SJCRH30 (cell line): Measurements from ENCODE around the gene TBCCD1. TPM values are rescaled to one million over a fixed set of nuclear protein-coding genes. Genes with fewer than 3 reads are reported as not detected.

Experiments
- DNase-seq, 2 experiments: peaks; one replicate each; pipeline ENCODE4 v3.0.0-alpha.2; 2015 to 2020
- H3K27ac ChIP-seq: fragments of 250-450 bp; sonication (Bioruptor Pico); 2 replicates; pipeline ENCODE4 v1.5.1; 2020; ENCODE audit warnings: mild to moderate bottlenecking, moderate library complexity
- H3K27me3 ChIP-seq: fragments of 250-450 bp; sonication (Bioruptor Pico); 2 replicates; pipeline ENCODE4 v1.5.1; 2020; ENCODE audit warnings: mild to moderate bottlenecking, moderate library complexity
- H3K36me3 ChIP-seq: fragments of 250-450 bp; sonication (Bioruptor Pico); 2 replicates; pipeline ENCODE4 v1.5.1; 2020; ENCODE audit warnings: mild to moderate bottlenecking, moderate library complexity
- H3K4me1 ChIP-seq: fragments of 250-450 bp; sonication (Bioruptor Pico); 2 replicates; pipeline ENCODE4 v1.5.1; 2020; ENCODE audit warnings: mild to moderate bottlenecking, moderate library complexity
- H3K4me3 ChIP-seq: fragments of 250-450 bp; sonication (Bioruptor Pico); 2 replicates; pipeline ENCODE4 v1.5.1; 2020; ENCODE audit warnings: mild to moderate bottlenecking, moderate library complexity
- H3K9me3 ChIP-seq: fragments of 250-450 bp; sonication (Bioruptor Pico); replicated peaks from 2 replicates; pipeline ENCODE4 v1.5.1; 2020; ENCODE audit warnings: mild to moderate bottlenecking, moderate library complexity
- total RNA-seq: library from RNA; depleted of rRNA; stranded (reverse); fragments of >200 nt; shearing (Covaris generic); gene quantifications from 2 replicates; pipeline ENCODE4 v1.2.3, GENCODE V29; 2014

The TBCCD1 gene
- total RNA-seq, 1 experiment from 2014 or later: 19.1 TPM

DNA sequence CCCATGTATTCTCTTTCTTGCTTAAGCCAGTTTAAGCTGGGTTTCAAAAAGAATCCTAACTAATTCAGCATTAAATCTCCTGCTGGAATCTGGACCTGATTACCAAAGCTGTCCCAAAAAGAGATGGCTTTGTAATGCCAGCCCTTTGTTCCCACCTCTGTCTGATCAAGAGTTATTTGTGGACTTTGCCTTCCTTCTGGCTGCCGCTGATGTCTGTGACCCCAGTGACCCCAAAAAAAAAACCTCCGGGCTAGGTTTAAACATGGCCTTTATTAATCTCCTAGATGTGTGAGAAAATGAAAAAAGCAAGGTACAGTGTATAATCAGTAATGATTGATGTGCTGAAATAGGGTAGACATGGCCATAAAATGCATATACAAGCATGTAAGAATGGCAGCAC lies 43.7 kb downstream of the TBCCD1 start:
- Histone ChIP-seq H3K9me3 (no peaks in the 10 kb centered on the region), H3K36me3 (no peaks in the 10 kb centered on the region), H3K4me1 (peaks cover 7% of the 10 kb centered on the region), H3K27ac (no peak overlapping the region), H3K4me3 (no peak overlapping the region), H3K27me3 (no peaks in the 10 kb centered on the region)
- DNase-seq: no peak

DNA sequence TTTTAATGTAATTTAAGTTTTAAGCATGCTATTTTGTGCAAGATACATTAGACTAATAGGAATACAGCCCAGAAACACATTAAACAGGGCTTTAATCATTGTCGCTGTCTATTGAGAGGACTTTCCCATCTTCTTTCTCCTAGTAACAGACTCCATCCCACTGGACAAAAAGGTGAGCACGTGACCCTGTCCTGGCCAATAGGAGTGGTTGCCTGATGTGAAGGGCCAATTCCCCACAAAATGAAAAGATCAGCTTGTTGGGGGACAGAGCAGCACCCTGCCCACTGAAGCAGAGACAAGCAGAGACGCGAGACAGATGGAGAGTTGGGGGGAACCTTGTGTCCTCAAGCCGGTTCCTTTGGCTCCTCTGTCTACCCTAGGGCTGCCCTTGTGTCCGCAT lies 44.1 kb downstream of the TBCCD1 start:
- no peak for DNase-seq
- peaks cover 7% of the 10 kb centered on the region for H3K4me1 ChIP-seq
- H3K4me3 ChIP-seq: no peak overlapping the region
- no peaks in the 10 kb centered on the region for H3K36me3 ChIP-seq
- no peaks in the 10 kb centered on the region for H3K27me3 ChIP-seq
- H3K27ac ChIP-seq: no peak overlapping the region
- no peaks in the 10 kb centered on the region for H3K9me3 ChIP-seq

DNA sequence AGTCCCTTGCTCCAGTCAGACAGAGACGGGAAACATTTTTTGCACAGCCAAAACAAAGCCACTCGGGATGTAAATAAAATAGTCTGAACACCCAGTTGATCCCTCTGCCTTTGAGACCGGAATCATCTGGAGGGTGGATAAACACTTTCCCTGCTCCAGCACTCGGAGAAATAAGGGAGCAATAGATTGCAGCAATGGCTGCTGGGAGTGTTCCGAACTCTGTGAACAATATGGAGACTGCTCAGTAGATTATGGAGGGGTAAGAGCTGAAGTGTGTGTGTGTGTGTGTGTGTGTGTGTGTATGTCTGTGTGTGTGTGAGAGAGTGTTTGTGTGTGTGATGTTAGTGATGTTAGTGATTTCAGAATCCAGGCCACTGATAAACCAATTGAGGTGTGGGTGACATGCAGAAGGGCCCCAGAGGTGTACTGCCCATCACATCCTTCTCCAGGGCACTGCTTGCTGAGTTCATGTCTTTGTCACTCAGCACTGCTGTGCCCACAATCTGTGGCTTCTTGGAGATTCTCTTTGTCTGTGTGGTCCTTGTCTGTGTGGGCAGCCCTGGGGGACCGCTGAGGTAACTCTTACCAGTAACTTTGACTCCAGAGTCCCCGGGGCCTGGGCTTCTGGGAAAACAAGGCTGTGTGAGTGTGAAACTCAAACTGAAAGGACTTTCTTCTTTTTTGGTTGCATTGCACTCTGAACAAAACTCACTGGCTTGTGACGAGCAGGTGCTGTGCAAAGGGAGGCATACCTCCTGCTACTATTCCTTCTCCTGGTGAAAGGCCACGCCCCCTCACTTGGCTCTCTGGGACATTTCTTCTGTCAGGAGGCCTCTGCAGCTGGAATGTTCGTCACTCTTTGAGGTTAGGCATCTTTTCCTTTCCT lies 45.9 kb downstream of the TBCCD1 start:
- Histone ChIP-seq H3K36me3 (no peaks in the 10 kb centered on the region), H3K4me3 (peak overlapping the region; percentile 58), H3K9me3 (no peaks in the 10 kb centered on the region), H3K4me1 (peaks cover 7% of the 10 kb centered on the region), H3K27me3 (no peaks in the 10 kb centered on the region), H3K27ac (peak overlapping the region; percentile 73)
- peak; percentile 38 to 71 for DNase-seq

- peak; percentile 69 to 80 for DNase-seq
- peaks cover 7% of the 10 kb centered on the region for H3K4me1 ChIP-seq
- H3K9me3 ChIP-seq: no peaks in the 10 kb centered on the region
- no peaks in the 10 kb centered on the region for H3K27me3 ChIP-seq
- peak overlapping the region; percentile 73 for H3K27ac ChIP-seq
- no peaks in the 10 kb centered on the region for H3K36me3 ChIP-seq
- H3K4me3 ChIP-seq: peak overlapping the region; percentile 58
These were observed 46.7 kb downstream of the TBCCD1 start for GRCh38 chr3:186520431-186520830.

GRCh38 chr3:186519021-186519658 lies 48.0 kb downstream of the TBCCD1 start:
- Histone ChIP-seq H3K4me1 (peaks cover 7% of the 10 kb centered on the region), H3K4me3 (no peak overlapping the region), H3K27ac (no peak overlapping the region), H3K27me3 (no peaks in the 10 kb centered on the region), H3K9me3 (no peaks in the 10 kb centered on the region), H3K36me3 (no peaks in the 10 kb centered on the region)
- no peak for DNase-seq

DNA sequence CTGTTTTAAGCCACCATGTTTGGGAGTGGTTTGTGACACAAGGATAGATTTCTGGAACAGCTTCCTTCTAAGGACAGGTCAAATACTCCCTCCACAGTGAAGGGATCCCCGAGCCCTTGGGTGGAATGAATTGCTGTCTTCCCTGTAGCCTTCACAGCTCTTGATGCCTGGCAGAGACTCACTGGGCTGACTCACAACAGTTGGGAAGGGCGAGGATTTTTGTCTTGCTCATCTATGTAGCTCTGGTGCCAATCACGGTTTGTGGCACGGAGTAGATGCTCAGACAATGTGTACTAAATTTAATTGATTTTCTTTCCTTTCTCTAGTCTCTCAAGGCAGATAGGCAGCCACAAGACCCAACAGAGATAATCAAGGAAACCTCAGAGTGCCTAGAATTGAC lies 49.9 kb downstream of the TBCCD1 start:
- Histone ChIP-seq H3K4me1 (peaks cover 7% of the 10 kb centered on the region), H3K27ac (no peak overlapping the region), H3K4me3 (no peak overlapping the region), H3K36me3 (no peaks in the 10 kb centered on the region), H3K27me3 (no peaks in the 10 kb centered on the region), H3K9me3 (no peaks in the 10 kb centered on the region)
- no peak for DNase-seq

- no peak for DNase-seq
- H3K4me3 ChIP-seq: no peak overlapping the region
- H3K9me3 ChIP-seq: no peaks in the 10 kb centered on the region
- H3K36me3 ChIP-seq: no peaks in the 10 kb centered on the region
- H3K4me1 ChIP-seq: peaks cover 5% of the 10 kb centered on the region
- no peaks in the 10 kb centered on the region for H3K27me3 ChIP-seq
- no peak overlapping the region for H3K27ac ChIP-seq
These were observed 50.5 kb downstream of the TBCCD1 start for GRCh38 chr3:186516646-186517045.

DNA sequence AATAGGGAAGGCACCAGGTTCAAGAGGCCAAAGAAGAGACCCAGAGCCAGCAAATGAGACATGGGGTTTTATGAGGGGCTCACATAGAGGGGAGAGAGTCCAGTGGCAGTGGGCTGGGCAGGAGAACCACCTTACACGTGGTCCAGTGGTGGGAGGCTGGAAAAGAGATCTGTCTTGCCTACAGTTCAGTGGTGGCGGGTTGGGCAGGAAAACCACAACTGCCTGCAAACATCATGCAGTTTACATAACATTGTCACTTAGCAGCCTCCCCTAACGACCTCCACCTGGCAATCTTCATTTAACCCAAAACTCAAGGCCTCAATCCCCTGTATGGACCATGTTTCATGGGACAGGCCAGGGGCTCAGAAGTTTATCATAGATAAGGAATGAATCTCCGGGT lies 52.0 kb downstream of the TBCCD1 start:
- Histone ChIP-seq H3K27ac (no peak overlapping the region), H3K4me1 (peaks cover 3% of the 10 kb centered on the region), H3K4me3 (no peak overlapping the region), H3K27me3 (no peaks in the 10 kb centered on the region), H3K9me3 (no peaks in the 10 kb centered on the region), H3K36me3 (no peaks in the 10 kb centered on the region)
- no peak for DNase-seq

DNA sequence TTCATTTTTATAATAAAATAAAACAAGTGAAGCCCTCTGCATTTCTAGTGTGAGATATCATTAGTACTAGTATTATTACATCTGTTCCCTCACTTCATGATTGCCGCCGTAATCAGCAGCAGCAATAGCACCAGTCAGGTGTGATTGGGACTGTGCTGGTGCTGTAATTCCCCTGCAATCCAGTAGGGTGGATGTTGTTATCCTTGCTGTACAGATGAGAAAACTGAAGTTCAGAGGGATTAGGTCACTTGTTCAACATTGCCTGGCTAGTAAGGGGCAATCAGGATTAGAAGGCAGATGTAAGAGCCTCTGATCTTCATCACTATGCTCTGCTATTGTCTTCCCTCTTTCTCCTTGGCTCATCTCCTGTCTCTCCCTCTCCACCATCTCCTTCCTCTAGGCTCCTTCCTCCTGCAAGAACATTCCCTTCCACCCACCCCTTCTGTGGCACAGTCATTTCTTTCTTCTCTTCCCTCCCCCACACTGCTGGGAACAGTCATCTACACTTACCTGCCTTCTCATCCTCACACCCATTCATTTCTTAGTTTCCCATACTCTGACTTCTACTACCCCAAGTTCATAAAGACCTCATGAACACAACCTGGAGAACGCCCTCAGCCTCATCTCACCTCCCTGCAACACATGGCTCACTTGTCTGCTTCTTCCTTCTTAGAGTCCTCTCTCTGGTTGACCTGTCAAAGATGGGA lies 52.7 kb downstream of the TBCCD1 start:
- H3K27ac ChIP-seq: no peak overlapping the region
- no peaks in the 10 kb centered on the region for H3K9me3 ChIP-seq
- H3K27me3 ChIP-seq: no peaks in the 10 kb centered on the region
- no peak overlapping the region for H3K4me3 ChIP-seq
- DNase-seq: peak in 1 of 2 experiments; percentile 17
- no peaks in the 10 kb centered on the region for H3K36me3 ChIP-seq
- H3K4me1 ChIP-seq: no peaks in the 10 kb centered on the region

- no peak overlapping the region for H3K27ac ChIP-seq
- H3K36me3 ChIP-seq: no peaks in the 10 kb centered on the region
These were observed 53.8 kb downstream of the TBCCD1 start for GRCh38 chr3:186513386-186513785.

DNA sequence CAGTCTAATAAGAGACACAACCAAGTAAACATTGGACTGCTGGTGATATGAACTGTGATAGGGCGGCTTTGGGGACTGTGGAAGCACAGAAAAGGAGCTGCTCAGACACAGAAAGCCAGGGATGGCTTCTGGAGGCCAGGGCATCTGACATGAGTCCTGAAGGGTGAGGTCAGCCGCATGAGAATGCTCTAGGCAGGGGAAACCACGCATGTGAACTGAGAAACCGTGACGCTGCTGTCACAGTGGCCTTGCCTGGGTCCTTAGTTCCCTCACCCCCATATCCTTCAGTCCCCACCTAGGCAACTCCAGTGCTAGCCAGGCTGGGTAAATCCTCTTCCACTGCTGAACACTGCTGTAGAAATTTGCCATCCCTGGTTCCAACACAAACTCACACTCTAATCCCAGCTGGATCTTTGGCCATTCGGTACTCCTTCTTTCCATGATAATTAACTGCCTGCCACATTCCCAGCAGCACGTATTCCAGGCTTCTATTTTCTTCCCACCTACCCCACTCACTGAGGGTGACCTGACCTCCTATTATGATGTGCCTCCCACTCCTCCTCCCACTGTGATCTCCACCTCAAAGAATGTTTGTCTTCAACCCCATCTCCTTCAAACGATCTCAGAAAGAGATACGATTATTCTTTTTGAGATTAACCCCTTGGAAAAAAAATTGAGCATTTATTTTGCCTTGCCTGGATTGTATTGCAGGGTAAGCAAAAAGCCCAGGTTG lies 54.4 kb downstream of the TBCCD1 start:
- H3K36me3 ChIP-seq: no peaks in the 10 kb centered on the region
- H3K27ac ChIP-seq: no peak overlapping the region
- H3K27me3 ChIP-seq: no peaks in the 10 kb centered on the region
- no peak overlapping the region for H3K4me3 ChIP-seq
- no peak for DNase-seq
- no peaks in the 10 kb centered on the region for H3K9me3 ChIP-seq
- H3K4me1 ChIP-seq: no peaks in the 10 kb centered on the region

More at GRCh38 chr3:186513386-186513785, 53.8 kb downstream of the TBCCD1 start:
- no peak overlapping the region for H3K4me3 ChIP-seq
- DNase-seq: no peak
- H3K4me1 ChIP-seq: no peaks in the 10 kb centered on the region
- H3K9me3 ChIP-seq: no peaks in the 10 kb centered on the region
- no peaks in the 10 kb centered on the region for H3K27me3 ChIP-seq

DNA sequence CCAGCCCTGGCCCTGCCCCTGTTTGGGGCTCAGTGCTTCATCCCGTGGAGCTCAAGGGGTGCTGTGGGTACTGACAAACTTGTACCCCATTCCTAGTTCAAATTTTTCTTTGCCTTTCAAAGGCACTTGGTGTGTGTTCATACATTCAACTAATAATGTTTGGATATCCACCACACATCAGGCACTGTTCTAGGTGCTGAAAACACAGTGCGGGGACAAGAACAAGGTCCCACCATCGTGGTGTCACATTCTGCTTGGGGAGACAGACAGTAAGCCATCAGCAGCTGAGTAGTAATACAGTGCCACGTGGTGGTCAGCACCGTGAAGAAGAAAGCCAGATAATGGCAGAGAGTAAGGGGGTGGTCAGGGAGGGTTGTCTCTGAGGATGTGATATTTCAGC lies 55.4 kb downstream of the TBCCD1 start:
- DNase-seq: no peak
- H3K27me3 ChIP-seq: no peaks in the 10 kb centered on the region
- H3K4me3 ChIP-seq: no peak overlapping the region
- no peaks in the 10 kb centered on the region for H3K4me1 ChIP-seq
- no peaks in the 10 kb centered on the region for H3K36me3 ChIP-seq
- no peak overlapping the region for H3K27ac ChIP-seq
- no peaks in the 10 kb centered on the region for H3K9me3 ChIP-seq

- no peak for DNase-seq
- Histone ChIP-seq H3K4me3 (no peak overlapping the region), H3K27me3 (no peaks in the 10 kb centered on the region), H3K9me3 (no peaks in the 10 kb centered on the region), H3K27ac (no peak overlapping the region), H3K4me1 (no peaks in the 10 kb centered on the region), H3K36me3 (no peaks in the 10 kb centered on the region)
These were observed 55.9 kb downstream of the TBCCD1 start for GRCh38 chr3:186511245-186511644.

DNA sequence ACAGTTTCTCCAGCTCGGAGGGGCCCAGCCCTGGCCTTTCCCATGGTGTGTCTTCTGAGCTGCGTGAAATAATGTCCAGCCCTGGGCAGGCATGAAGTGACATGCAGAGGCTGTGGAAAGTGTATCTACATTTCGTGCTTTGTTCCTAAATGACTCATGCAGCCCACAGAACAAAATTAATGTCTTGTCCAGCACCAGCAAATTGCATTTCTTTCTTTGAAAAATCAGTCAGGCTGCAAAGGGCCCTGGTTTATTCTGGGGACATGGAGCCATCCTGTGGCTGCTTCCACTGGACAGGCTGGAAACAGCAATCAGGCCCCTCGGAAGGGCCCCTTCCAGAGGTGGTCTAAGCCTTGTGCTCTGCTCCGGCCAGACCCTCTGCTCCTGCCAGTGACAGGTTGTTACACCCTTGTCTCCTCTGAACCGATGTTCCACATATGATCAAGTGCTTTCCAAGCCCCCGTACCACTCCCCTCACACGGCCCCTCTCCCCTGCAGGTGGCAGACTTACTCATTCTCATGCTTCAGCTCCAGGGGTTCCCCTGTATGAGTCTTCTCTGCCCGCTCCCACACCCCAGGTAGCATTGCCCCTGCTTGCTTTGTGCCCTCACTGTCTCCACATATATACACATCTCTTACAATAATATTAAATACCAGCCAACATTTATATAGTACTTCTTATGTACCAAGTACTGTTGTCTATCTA lies 56.6 kb downstream of the TBCCD1 start:
- no peak overlapping the region for H3K27ac ChIP-seq
- no peaks in the 10 kb centered on the region for H3K36me3 ChIP-seq
- H3K9me3 ChIP-seq: no peaks in the 10 kb centered on the region
- no peak overlapping the region for H3K4me3 ChIP-seq
- H3K27me3 ChIP-seq: no peaks in the 10 kb centered on the region
- DNase-seq: no peak
- H3K4me1 ChIP-seq: no peaks in the 10 kb centered on the region
